Large intestine (tissue), 3 donors: Measurements from ENCODE around the gene SLC17A9. TPM values are rescaled to one million over a fixed set of nuclear protein-coding genes. Genes with fewer than 3 reads are reported as not detected.

Experiments used
- DNase-seq, 2 donors: peaks; one replicate each; pipeline versions ENCODE4 v3.0.0 to v3.0.0-alpha.2; 2013
- H3K27ac ChIP-seq: one replicate; pipeline ENCODE4 v1.5.1; 2013; ENCODE audit warnings: low read length
- H3K27me3 ChIP-seq: 2 replicates; pipeline ENCODE4 v1.6.1; 2013; ENCODE audit warnings: low read length; ENCODE audit not compliant: control insufficient read depth, insufficient read depth
- H3K36me3 ChIP-seq: 2 replicates; pipeline ENCODE4 v1.6.1; 2013; ENCODE audit warnings: low read length; ENCODE audit not compliant: control insufficient read depth, insufficient read depth
- H3K4me1 ChIP-seq: one replicate; pipeline ENCODE4 v1.6.1; 2013; ENCODE audit warnings: low read length; ENCODE audit not compliant: control insufficient read depth, insufficient read depth
- H3K4me3 ChIP-seq: one replicate; pipeline ENCODE4 v1.5.1; 2013; ENCODE audit warnings: low read length
- H3K9me3 ChIP-seq: one replicate; pipeline ENCODE4 v1.6.1; 2013; ENCODE audit warnings: mild to moderate bottlenecking, low read depth, low read length, moderate library complexity; ENCODE audit not compliant: control insufficient read depth
- WGBS: methylation state at CpG from one replicate; pipeline ENCODE4 v1.1.5; 2013; ENCODE audit warnings: low lambda C conversion rate; ENCODE audit not compliant: insufficient coverage; 5-methylcytosine and 5-hydroxymethylcytosine counted together
- polyA plus RNA-seq: library from polyadenylated mRNA; unstranded; fragments of 120-200 nt; gene quantifications from one replicate; pipeline ENCODE4 v1.2.1, GENCODE V29; 2013

SLC17A9 gene
- polyA plus RNA-seq, 1 donor = 8.1 TPM

GRCh38 chr20:62964700-62965099 lies 12.2 kb downstream of the SLC17A9 start:
- Histone ChIP-seq H3K27me3 (no peaks in the 10 kb centered on the region), H3K36me3 (peaks cover 2% of the 10 kb centered on the region), H3K9me3 (no peaks in the 10 kb centered on the region), H3K4me1 (no peaks in the 10 kb centered on the region), H3K27ac (no peak overlapping the region), H3K4me3 (no peak overlapping the region)
- no CpG with 5 or more reads among the region's 20 CpGs for whole genome bisulfite sequencing
- DNase-seq = no peak

DNA sequence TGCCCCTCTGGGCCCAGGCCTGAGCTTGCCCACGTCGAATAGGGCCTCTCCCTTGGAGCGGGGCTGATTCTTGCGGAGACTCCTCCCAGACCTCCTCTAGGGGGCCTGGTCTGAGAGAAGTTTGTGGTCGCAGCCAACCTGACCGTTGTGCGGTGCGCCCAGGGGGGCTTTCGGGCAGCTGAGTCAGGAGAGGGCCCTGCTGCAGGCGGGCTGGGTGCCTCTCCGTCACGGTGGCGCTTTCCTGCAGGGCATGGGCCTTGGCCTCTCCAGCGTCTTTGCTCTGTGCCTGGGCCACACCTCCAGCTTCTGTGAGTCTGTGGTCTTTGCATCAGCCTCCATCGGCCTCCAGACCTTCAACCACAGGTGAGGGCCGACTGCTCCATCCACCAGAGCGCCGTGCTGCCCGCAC lies 12.9 kb downstream of the SLC17A9 start:
- no CpG with 5 or more reads among the region's 19 CpGs for WGBS
- no peak for DNase-seq

DNA sequence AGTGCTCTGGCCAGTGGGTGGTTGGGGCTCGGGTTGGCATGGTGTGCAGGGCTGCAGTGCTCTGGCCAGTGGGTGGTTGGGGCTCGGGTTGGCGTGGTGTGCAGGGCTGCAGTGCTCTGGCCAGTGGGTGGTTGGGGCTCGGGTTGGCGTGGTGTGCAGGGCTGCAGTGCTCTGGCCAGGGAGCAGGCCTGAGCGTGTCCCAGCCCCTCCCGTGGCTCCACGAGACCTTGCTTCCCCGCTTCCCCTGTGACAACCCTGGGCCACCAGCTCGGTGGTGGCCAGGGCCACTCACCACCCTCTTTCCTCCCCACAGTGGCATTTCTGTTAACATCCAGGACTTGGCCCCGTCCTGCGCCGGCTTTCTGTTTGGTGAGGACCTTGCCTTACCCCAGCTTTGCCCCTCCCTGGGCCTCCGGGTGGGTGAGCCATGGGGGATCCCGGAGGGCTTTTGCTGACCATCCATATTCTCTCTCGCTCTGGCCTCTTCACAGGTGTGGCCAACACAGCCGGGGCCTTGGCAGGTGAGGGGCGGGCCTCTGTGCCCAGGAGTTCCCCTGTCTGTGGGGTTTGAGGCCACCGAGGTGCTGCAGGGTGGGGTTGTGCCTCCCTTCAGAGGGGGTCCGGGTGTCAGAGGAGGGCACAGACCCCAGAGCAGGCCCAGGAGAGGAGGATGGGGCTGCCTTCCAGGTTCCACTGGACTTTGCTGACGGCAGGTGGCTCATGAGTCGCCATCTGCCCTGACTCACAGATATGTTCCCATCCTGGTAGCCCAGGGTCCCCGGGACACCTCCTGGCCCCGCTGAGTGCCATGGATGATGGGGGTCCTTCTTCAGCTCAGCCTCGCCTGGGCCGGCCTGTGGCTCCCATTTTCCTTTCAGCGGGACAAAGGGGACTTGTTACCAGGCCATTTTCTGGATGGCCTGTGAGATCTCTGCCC lies 14.0 kb downstream of the SLC17A9 start:
- WGBS = no CpG with 5 or more reads among the region's 27 CpGs

More for the DNA sequence above, 12.9 kb downstream of the SLC17A9 start:
- Histone ChIP-seq H3K9me3 (no peaks in the 10 kb centered on the region), H3K27me3 (peaks cover 5% of the 10 kb centered on the region), H3K27ac (no peak overlapping the region), H3K4me3 (no peak overlapping the region), H3K36me3 (peaks cover 2% of the 10 kb centered on the region), H3K4me1 (no peaks in the 10 kb centered on the region)

GRCh38 chr20:62967149-62967501 lies 14.6 kb downstream of the SLC17A9 start:
- no CpG with 5 or more reads among the region's 6 CpGs for WGBS
- peaks cover 2% of the 10 kb centered on the region for H3K36me3 ChIP-seq

More for the DNA sequence above, 14.0 kb downstream of the SLC17A9 start:
- DNase-seq = no peak
- peaks cover 14% of the 10 kb centered on the region for H3K27me3 ChIP-seq
- H3K4me3 ChIP-seq = no peak overlapping the region
- peaks cover 2% of the 10 kb centered on the region for H3K36me3 ChIP-seq
- H3K27ac ChIP-seq = no peak overlapping the region
- no peaks in the 10 kb centered on the region for H3K9me3 ChIP-seq
- H3K4me1 ChIP-seq = no peaks in the 10 kb centered on the region

DNA sequence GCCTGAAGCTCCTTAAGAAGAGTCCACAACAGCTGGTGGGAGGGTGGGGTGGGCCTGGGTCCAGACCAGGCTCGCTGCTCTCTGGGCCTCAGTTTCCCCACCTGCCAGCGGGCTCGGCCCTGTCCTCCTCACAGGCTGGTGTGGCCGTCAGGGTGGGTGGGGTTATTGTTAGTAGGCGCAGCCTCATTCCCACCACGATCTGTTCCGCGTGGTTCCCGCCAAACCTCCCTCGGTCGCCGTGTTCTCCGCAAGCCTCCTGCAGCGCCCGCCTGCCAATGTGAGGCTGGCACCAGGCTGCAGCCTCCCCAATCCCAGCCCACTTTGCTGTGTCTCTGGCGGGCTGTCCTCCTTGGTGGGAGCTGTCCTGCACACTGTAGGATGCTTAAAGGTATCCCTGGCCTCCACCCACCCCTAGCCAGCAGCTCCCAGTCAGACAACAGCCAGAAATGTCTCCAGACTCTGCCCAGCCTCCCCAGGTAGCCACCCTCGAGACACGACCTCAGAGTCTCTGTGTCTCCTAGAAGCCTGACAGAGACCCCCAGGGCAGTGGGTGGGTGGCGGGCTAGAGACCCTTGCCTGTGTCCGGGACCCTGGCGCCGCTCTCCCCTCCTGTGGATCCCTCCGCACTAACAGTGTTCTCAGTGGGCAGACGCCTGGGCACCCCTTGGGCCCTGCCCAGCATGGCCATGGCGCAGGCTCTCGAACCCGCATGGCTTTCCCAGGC lies 15.3 kb downstream of the SLC17A9 start:
- no peak for DNase-seq
- H3K4me1 ChIP-seq = no peaks in the 10 kb centered on the region
- no peak overlapping the region for H3K27ac ChIP-seq
- H3K9me3 ChIP-seq = peaks cover 3% of the 10 kb centered on the region
- H3K36me3 ChIP-seq = peaks cover 2% of the 10 kb centered on the region
- peaks cover 21% of the 10 kb centered on the region for H3K27me3 ChIP-seq
- no CpG with 5 or more reads among the region's 27 CpGs for WGBS
- H3K4me3 ChIP-seq = no peak overlapping the region

More at GRCh38 chr20:62967149-62967501, 14.6 kb downstream of the SLC17A9 start:
- Histone ChIP-seq H3K4me3 (no peak overlapping the region), H3K4me1 (no peaks in the 10 kb centered on the region), H3K27ac (no peak overlapping the region), H3K9me3 (no peaks in the 10 kb centered on the region), H3K27me3 (peaks cover 15% of the 10 kb centered on the region)
- no peak for DNase-seq

- peaks cover 29% of the 10 kb centered on the region for H3K27me3 ChIP-seq
- H3K9me3 ChIP-seq = peaks cover 10% of the 10 kb centered on the region
- no peaks in the 10 kb centered on the region for H3K4me1 ChIP-seq
- no peak overlapping the region for H3K27ac ChIP-seq
- 70% methylated on average over 2 of the region's 21 CpGs for WGBS
- DNase-seq = no peak
- H3K4me3 ChIP-seq = no peak overlapping the region
- H3K36me3 ChIP-seq = peaks cover 2% of the 10 kb centered on the region
These were observed 16.1 kb downstream of the SLC17A9 start for GRCh38 chr20:62968378-62969178.

GRCh38 chr20:62969179-62969760 lies 16.8 kb downstream of the SLC17A9 start:
- peaks cover 36% of the 10 kb centered on the region for H3K27me3 ChIP-seq
- DNase-seq = no peak
- 63% methylated on average over 2 of the region's 16 CpGs for WGBS

DNA sequence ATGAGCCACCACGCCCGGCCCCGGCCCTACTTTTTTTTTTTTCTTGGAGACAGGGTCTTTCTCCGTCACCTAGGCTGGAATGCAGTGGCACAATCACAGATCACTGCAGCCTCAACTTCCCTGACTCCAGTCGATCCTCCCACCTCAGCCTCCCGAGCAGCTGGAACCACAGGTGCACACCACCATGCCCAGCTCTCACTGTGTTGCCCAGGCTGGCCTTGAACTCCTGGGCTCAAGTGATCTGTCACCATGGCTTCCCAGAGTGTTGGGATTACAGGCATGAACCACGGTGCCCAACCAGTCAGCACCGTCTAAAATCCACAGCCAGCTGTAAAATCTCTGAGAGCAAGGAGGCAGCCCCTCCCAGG lies 17.4 kb downstream of the SLC17A9 start:
- Histone ChIP-seq H3K9me3 (peaks cover 10% of the 10 kb centered on the region), H3K4me3 (no peak overlapping the region), H3K36me3 (peaks cover 2% of the 10 kb centered on the region), H3K27ac (no peak overlapping the region), H3K27me3 (peaks cover 42% of the 10 kb centered on the region), H3K4me1 (no peaks in the 10 kb centered on the region)
- no CpG with 5 or more reads among the region's 8 CpGs for WGBS
- no peak for DNase-seq

More at GRCh38 chr20:62969179-62969760, 16.8 kb downstream of the SLC17A9 start:
- no peaks in the 10 kb centered on the region for H3K4me1 ChIP-seq
- H3K27ac ChIP-seq = no peak overlapping the region
- no peak overlapping the region for H3K4me3 ChIP-seq
- H3K9me3 ChIP-seq = peaks cover 10% of the 10 kb centered on the region
- peaks cover 2% of the 10 kb centered on the region for H3K36me3 ChIP-seq

GRCh38 chr20:62970307-62971210 lies 18.1 kb downstream of the SLC17A9 start:
- peaks cover 14% of the 10 kb centered on the region for H3K9me3 ChIP-seq
- 100% methylated on average over 1 of the region's 33 CpGs for WGBS
- H3K4me1 ChIP-seq = no peaks in the 10 kb centered on the region
- H3K27me3 ChIP-seq = peaks cover 49% of the 10 kb centered on the region
- DNase-seq = no peak
- H3K4me3 ChIP-seq = no peak overlapping the region
- H3K36me3 ChIP-seq = peaks cover 2% of the 10 kb centered on the region
- no peak overlapping the region for H3K27ac ChIP-seq
